Tibial artery (tissue), 4 donors: ENCODE data around the gene OR5B17.
"Not testable (repeated sequence)": the region's sequence is repeated elsewhere in the genome, so short reads cannot be mapped to it uniquely, and the experiment has no call there.

Experiments used
- DNase-seq, 2 donors: peaks; one replicate each; pipeline ENCODE4 v3.0.0-alpha.2; 2019
- H3K27ac ChIP-seq, 2 donors: fragments of 200-600 bp; sonication (generic) in 1 of 2; 1 replicate in 1 of 2; 2 replicates in 1 of 2; pipeline ENCODE4 v1.5.1; 2018 to 2019; ENCODE audit warnings: mild to moderate bottlenecking in 1 of 2
- H3K27me3 ChIP-seq, 2 donors: fragments of 200-600 bp; sonication (generic) in 1 of 2; one replicate each; pipeline versions ENCODE4 v1.5.1 to v1.6.0; 2016 to 2019
- H3K36me3 ChIP-seq, 3 donors: fragments of 200-600 bp; sonication (generic) in 2 of 3; one replicate each; pipeline ENCODE4 v1.5.1; 2016 to 2019; ENCODE audit warnings: mild to moderate bottlenecking in 2 of 3
- H3K4me1 ChIP-seq, 4 donors: fragments of 200-600 bp; sonication (generic) in 2 of 4; 1 replicate in 3 of 4; 2 replicates in 1 of 4; pipeline ENCODE4 v1.5.1; 2016 to 2019
- H3K4me3 ChIP-seq, 2 donors: fragments of 200-600 bp; sonication (generic) in 1 of 2; 1 replicate in 1 of 2; 2 replicates in 1 of 2; pipeline ENCODE4 v1.5.1; 2018 to 2019; ENCODE audit warnings: mild to moderate bottlenecking in 2 of 2
- H3K9me3 ChIP-seq, 3 donors: fragments of 200-600 bp; sonication (generic) in 1 of 3; one replicate each; pipeline ENCODE4 v1.5.1; 2016 to 2019
- CTCF ChIP-seq, 2 experiments: fragments of 200-600 bp in 1 of 2; fragments of 450-650 bp in 1 of 2; IDR thresholded peaks; one replicate each; pipeline ENCODE4 v1.5.1; 2017 to 2019; ENCODE audit warnings: antibody characterized with exemption in 2 of 2, mild to moderate bottlenecking in 1 of 2, moderate library complexity in 1 of 2
- intact Hi-C: fragments of 100-400 bp; cut with DNase I; formaldehyde crosslinking; loops from one replicate; pipeline ENCODE4 v1.15.0; 2023; ENCODE audit warnings: low total_unique reads

Gene OR5B17

GRCh38 chr11:58358969-58359368 lies at the start of gene OR5B17:
Gene OR5B17 (minus strand): TSS chr11:58359069. CDS start chr11:58359069, 0 bp downstream.
- no peak within 1 kb of the TSS for H3K27ac ChIP-seq
- H3K4me1 ChIP-seq: no peaks in the 10 kb centered on the region
- no peaks in the 10 kb centered on the region for H3K36me3 ChIP-seq
- no peak for DNase-seq
- intact Hi-C loops: no loop called here
- no peak within 1 kb of the TSS for H3K4me3 ChIP-seq
- H3K9me3 ChIP-seq: no peaks in the 10 kb centered on the region
- H3K27me3 ChIP-seq: no peaks in the 10 kb centered on the region
- TF ChIP-seq CTCF (IDR thresholded peaks at IDR 0.05): no peak

- intact Hi-C loops: no loop called here
- no peak for DNase-seq
- H3K9me3 ChIP-seq: peaks cover 0 to 14% (median 0%) of the 10 kb centered on the region in 3 donors
- H3K4me1 ChIP-seq: no peaks in the 10 kb centered on the region
- H3K27me3 ChIP-seq: no peaks in the 10 kb centered on the region
- H3K27ac ChIP-seq: no peak within 1 kb of the TSS
- H3K36me3 ChIP-seq: no peaks in the 10 kb centered on the region
- no peak for TF ChIP-seq CTCF (IDR thresholded peaks at IDR 0.05)
- H3K4me3 ChIP-seq: no peak within 1 kb of the TSS
These were observed 47.9 kb upstream of the OR5B17 start, which contains the start of gene OR5B3 for GRCh38 chr11:58406774-58407173. Gene OR5B3 (minus strand): TSS chr11:58406874. CDS start chr11:58403409, 3,465 bp downstream.

- DNase-seq, H3K27ac ChIP-seq, intact Hi-C loops, H3K36me3 ChIP-seq, H3K4me3 ChIP-seq, H3K9me3 ChIP-seq, H3K27me3 ChIP-seq, H3K4me1 ChIP-seq: not testable (repeated sequence)
These were observed 40.8 kb upstream of the OR5B17 start for GRCh38 chr11:58399622-58400021.

GRCh38 chr11:58395581-58395980 lies 36.7 kb upstream of the OR5B17 start:
- Histone ChIP-seq H3K4me1 (no peaks in the 10 kb centered on the region), H3K27me3 (no peaks in the 10 kb centered on the region), H3K36me3 (no peaks in the 10 kb centered on the region), H3K4me3 (no peak overlapping the region), H3K9me3 (no peaks in the 10 kb centered on the region), H3K27ac (no peak overlapping the region)
- no peak for TF ChIP-seq CTCF (IDR thresholded peaks at IDR 0.05)
- no peak for DNase-seq
- intact Hi-C loops: no loop called here

GRCh38 chr11:58394195-58394594 lies 35.3 kb upstream of the OR5B17 start:
- DNase-seq: no peak
- Histone ChIP-seq H3K4me1 (no peaks in the 10 kb centered on the region), H3K27ac (no peak overlapping the region), H3K4me3 (no peak overlapping the region), H3K27me3 (no peaks in the 10 kb centered on the region), H3K36me3 (no peaks in the 10 kb centered on the region), H3K9me3 (no peaks in the 10 kb centered on the region)
- no peak for TF ChIP-seq CTCF (IDR thresholded peaks at IDR 0.05)
- intact Hi-C loops: no loop called here

- DNase-seq: no peak
- H3K27me3 ChIP-seq: no peaks in the 10 kb centered on the region
- TF ChIP-seq CTCF (IDR thresholded peaks at IDR 0.05): no peak
- H3K4me3 ChIP-seq: no peak overlapping the region
- no peaks in the 10 kb centered on the region for H3K9me3 ChIP-seq
- intact Hi-C loops: no loop called here
- H3K36me3 ChIP-seq: no peaks in the 10 kb centered on the region
- H3K4me1 ChIP-seq: no peaks in the 10 kb centered on the region
- H3K27ac ChIP-seq: no peak overlapping the region
These were observed 33.9 kb upstream of the OR5B17 start for GRCh38 chr11:58392746-58393145.
